Measurements from ENCODE around the gene INSYN2B.

- TF ChIP-seq CTCF (IDR thresholded peaks at IDR 0.05; ENCODE audit: low read depth, low read length) (no peak), POLR2A (IDR thresholded peaks at IDR 0.05; ENCODE audit: extremely low read depth, insufficient read length) (no peak)
These were observed 108.3 kb downstream of the INSYN2B start for GRCh38 chr5:169871826-169872490.
